Spinal cord (tissue), 10 donors: ENCODE measurements around the gene ADGRL3. TPM values are rescaled to one million over a fixed set of nuclear protein-coding genes. Genes with fewer than 3 reads are reported as not detected.

ENCODE experiments used
- DNase-seq, 6 donors: peaks; one replicate each; pipeline versions ENCODE4 v3.0.0 to v3.0.0-alpha.2; 2013 to 2015; ENCODE audit warnings: low spot score in 6 of 6, low read depth in 4 of 6
- H3K27ac ChIP-seq: one replicate; pipeline ENCODE4 v1.5.1; 2013; ENCODE audit warnings: low read depth, low read length, control low read depth
- H3K27me3 ChIP-seq: one replicate; pipeline ENCODE4 v1.6.1; 2013; ENCODE audit warnings: low read length; ENCODE audit not compliant: control insufficient read depth, insufficient read depth
- H3K36me3 ChIP-seq: one replicate; pipeline ENCODE4 v1.6.1; 2013; ENCODE audit warnings: low read length; ENCODE audit not compliant: control insufficient read depth, insufficient read depth
- H3K4me1 ChIP-seq: one replicate; pipeline ENCODE4 v1.6.1; 2013; ENCODE audit warnings: low read length; ENCODE audit not compliant: control insufficient read depth, insufficient read depth
- H3K4me3 ChIP-seq: one replicate; pipeline ENCODE4 v1.5.1; 2013; ENCODE audit warnings: low read depth, low read length, control low read depth
- H3K9me3 ChIP-seq: one replicate; pipeline ENCODE4 v1.6.1; 2013; ENCODE audit warnings: low read length; ENCODE audit not compliant: control insufficient read depth, insufficient read depth
- WGBS: methylation state at CpG from one replicate; pipeline ENCODE4 v1.1.5; 2013; ENCODE audit warnings: missing lambda C conversion rate; ENCODE audit not compliant: insufficient coverage; 5-methylcytosine and 5-hydroxymethylcytosine counted together
- long read RNA-seq, 4 donors: transcript quantifications; one replicate each; lab custom pipeline, GENCODE V29; 2026
- polyA plus RNA-seq, 2 donors: library from polyadenylated mRNA; unstranded; fragments of 120-200 nt; gene quantifications; one replicate each; pipeline ENCODE4 v1.2.1, GENCODE V29; 2013; ENCODE audit not compliant: insufficient read length in 2 of 2
- total RNA-seq, 2 donors: library from RNA; depleted of rRNA in 1 of 2; stranded (reverse); fragments of 120-200 nt in 1 of 2; fragments of >200 nt in 1 of 2; gene quantifications; one replicate each; pipeline versions ENCODE4 v1.2.3 to v1.2.4, GENCODE V29; 2013 to 2014
- donor health status: healthy.

ADGRL3 gene
- 100 to 1,000 TPM; 118 to 220 TPM for total RNA-seq
- 100 to 1,000 TPM in 1 of 2 donors, 10 to 100 TPM in 1; 76.2 to 111 TPM for polyA plus RNA-seq
- long read RNA-seq, donor 1, partial matches to known transcripts = 0 of 1 reads
- long read RNA-seq, donor 1, other reads (novel, unspliced or antisense) = 0 of 1 reads
- long read RNA-seq, donor 2, partial matches to known transcripts = 30 of 30 reads
- long read RNA-seq, donor 2, other reads (novel, unspliced or antisense) = 0 of 30 reads
- long read RNA-seq, donor 3, full-length matches to known transcripts = 1 of 1 reads
- long read RNA-seq, donor 3, partial matches to known transcripts = 0 of 1 reads
- long read RNA-seq, donor 3, other reads (novel, unspliced or antisense) = 0 of 1 reads
- long read RNA-seq, donor 4 = 0 reads

- peak; percentile 60 to 96 (median 71) for DNase-seq
- no peaks in the 10 kb centered on the region for H3K27me3 ChIP-seq
- H3K9me3 ChIP-seq = no peaks in the 10 kb centered on the region
- 0% methylated on average over 86 of the region's 92 CpGs for WGBS
- H3K36me3 ChIP-seq = no peaks in the 10 kb centered on the region
- H3K4me1 ChIP-seq = no peaks in the 10 kb centered on the region
- H3K27ac ChIP-seq = peak within 1 kb of the TSS; percentile 88
- peak within 1 kb of the TSS; percentile 85 for H3K4me3 ChIP-seq
Measured at GRCh38 chr4:61200187-61200915, at the start of gene ADGRL3. Gene ADGRL3 (plus strand): TSS chr4:61200326.

- 100% methylated on average over 1 of the region's 4 CpGs for WGBS
- Histone ChIP-seq H3K27me3 (no peaks in the 10 kb centered on the region), H3K9me3 (no peaks in the 10 kb centered on the region), H3K4me1 (no peaks in the 10 kb centered on the region), H3K36me3 (no peaks in the 10 kb centered on the region), H3K4me3 (no peak overlapping the region), H3K27ac (no peak overlapping the region)
- DNase-seq = no peak
Measured at GRCh38 chr4:61152433-61152832, 47.7 kb upstream of the ADGRL3 start.

DNA sequence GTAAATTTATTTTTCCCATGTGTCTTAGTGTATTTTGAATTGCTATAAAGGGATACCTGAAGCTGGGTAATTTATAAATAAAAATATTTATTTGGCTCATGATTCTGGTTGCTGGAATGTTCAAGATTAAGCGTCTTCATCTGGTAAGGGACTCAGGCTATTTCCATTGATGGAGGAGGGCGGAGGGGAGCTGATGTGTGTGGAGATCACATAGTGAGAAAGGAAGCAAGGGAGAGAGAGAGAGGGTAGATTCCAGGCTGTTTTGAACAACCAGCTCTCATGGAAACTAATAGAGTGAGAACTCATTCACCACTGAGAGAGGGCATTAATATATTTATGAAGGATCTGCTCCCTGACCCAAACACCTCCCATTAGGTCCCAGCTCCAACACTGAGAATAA, 39.6 kb upstream of the ADGRL3 start:
- H3K4me1 ChIP-seq = no peaks in the 10 kb centered on the region
- DNase-seq = no peak
- no peaks in the 10 kb centered on the region for H3K27me3 ChIP-seq
- H3K27ac ChIP-seq = no peak overlapping the region
- no peaks in the 10 kb centered on the region for H3K9me3 ChIP-seq
- no peak overlapping the region for H3K4me3 ChIP-seq
- H3K36me3 ChIP-seq = no peaks in the 10 kb centered on the region
- 83% methylated on average over 1 of the region's 2 CpGs for WGBS

DNA sequence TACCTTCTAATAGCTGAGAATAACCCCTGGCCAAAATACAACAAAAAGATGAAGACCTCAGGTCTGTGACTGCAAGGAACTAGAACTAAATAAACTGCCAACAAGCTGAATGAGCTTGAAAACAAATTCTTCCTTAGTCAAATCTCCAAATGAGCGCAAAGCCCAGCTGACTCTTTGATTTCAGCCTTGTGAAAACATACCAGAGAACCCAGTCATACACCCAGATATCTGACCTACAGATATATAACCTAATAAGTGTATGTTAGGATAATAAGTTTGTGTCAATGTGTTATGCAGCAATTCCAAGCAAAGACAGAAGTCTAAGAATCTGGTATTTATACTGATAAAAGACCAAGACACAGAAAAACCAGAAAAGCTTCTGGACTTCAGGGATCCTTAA, 38.0 kb upstream of the ADGRL3 start:
- WGBS = no CpG with 5 or more reads among the region's 1 CpG
- Histone ChIP-seq H3K36me3 (no peaks in the 10 kb centered on the region), H3K4me1 (no peaks in the 10 kb centered on the region), H3K4me3 (no peak overlapping the region), H3K27me3 (no peaks in the 10 kb centered on the region), H3K9me3 (no peaks in the 10 kb centered on the region), H3K27ac (no peak overlapping the region)
- DNase-seq = no peak

DNA sequence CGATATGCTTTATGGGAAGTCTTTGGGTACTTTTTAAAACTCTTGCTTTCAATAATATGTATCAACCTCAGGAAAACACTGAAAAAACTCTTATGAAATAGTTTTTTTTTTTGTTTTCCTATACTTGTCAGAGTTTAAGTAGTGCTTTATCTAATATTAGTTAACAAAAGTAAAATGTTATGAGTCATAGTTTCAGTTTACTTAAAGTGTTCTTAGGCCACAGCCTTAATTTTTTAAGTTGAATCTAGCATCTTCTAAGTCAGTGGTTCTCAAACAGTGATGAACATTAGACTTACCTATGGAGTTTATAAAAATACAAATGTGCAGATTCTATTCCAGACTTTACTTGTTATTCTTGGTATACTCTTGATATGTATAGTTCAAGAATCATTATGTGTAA, 26.3 kb upstream of the ADGRL3 start:
- no peaks in the 10 kb centered on the region for H3K4me1 ChIP-seq
- no peaks in the 10 kb centered on the region for H3K9me3 ChIP-seq
- H3K36me3 ChIP-seq = no peaks in the 10 kb centered on the region
- no CpG with 5 or more reads among the region's 1 CpG for WGBS
- no peak for DNase-seq
- no peaks in the 10 kb centered on the region for H3K27me3 ChIP-seq
- no peak overlapping the region for H3K27ac ChIP-seq
- no peak overlapping the region for H3K4me3 ChIP-seq

DNA sequence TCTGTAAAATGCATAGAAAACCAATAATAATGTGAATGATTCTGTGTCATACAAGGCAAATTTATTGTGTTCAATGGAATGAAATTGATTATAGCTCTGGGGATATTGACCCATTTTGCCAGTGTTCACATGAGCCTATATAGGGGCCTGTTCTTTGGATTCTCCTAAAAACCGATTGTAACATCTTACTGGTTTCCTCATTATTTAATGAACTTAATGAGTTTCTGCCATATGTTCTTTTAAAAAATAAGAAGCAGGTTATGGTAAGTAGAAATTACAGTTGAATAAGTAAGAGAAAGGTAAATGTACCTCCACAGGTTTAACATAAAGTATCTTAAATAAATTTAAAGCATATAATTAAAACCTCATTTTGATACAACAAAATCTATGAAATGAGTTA, 24.6 kb upstream of the ADGRL3 start:
- no CpG with 5 or more reads among the region's 1 CpG for WGBS
- Histone ChIP-seq H3K36me3 (no peaks in the 10 kb centered on the region), H3K4me3 (no peak overlapping the region), H3K27ac (no peak overlapping the region), H3K4me1 (no peaks in the 10 kb centered on the region), H3K27me3 (no peaks in the 10 kb centered on the region), H3K9me3 (no peaks in the 10 kb centered on the region)
- no peak for DNase-seq

- WGBS = 100% methylated on average over 1 of the region's 2 CpGs
- Histone ChIP-seq H3K4me3 (no peak overlapping the region), H3K27me3 (no peaks in the 10 kb centered on the region), H3K27ac (no peak overlapping the region), H3K36me3 (no peaks in the 10 kb centered on the region), H3K4me1 (no peaks in the 10 kb centered on the region), H3K9me3 (no peaks in the 10 kb centered on the region)
- no peak for DNase-seq
Measured at GRCh38 chr4:61177367-61177766, 22.8 kb upstream of the ADGRL3 start.

DNA sequence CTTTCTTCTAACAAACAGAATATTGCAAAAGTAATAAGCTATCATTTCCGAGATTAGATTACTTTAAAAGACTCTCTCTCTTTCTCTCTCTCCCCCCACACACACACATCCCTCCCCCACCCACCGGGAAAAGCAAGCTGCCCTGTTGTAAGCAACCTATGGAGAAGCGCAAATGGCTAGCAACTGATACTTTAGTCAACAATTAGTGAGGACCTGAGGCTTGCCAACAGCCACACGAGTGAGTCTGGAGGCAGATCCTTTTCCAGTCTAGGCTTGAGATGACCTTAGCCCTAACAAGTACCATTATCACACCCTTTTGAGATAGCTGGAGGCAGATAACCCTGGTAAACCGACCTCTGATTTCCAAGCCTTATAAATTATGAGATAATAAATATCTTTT, 19.7 kb upstream of the ADGRL3 start:
- no peak overlapping the region for H3K27ac ChIP-seq
- peaks cover 5% of the 10 kb centered on the region for H3K9me3 ChIP-seq
- H3K36me3 ChIP-seq = no peaks in the 10 kb centered on the region
- H3K27me3 ChIP-seq = no peaks in the 10 kb centered on the region
- DNase-seq = no peak
- no peak overlapping the region for H3K4me3 ChIP-seq
- H3K4me1 ChIP-seq = no peaks in the 10 kb centered on the region
- 62% methylated on average over 3 of the region's 5 CpGs for WGBS

GRCh38 chr4:61182915-61183314, 17.2 kb upstream of the ADGRL3 start:
- Histone ChIP-seq H3K9me3 (peaks cover 8% of the 10 kb centered on the region), H3K4me1 (no peaks in the 10 kb centered on the region), H3K4me3 (no peak overlapping the region), H3K36me3 (no peaks in the 10 kb centered on the region), H3K27me3 (no peaks in the 10 kb centered on the region), H3K27ac (no peak overlapping the region)
- DNase-seq = no peak
- 100% methylated on average over 1 of the region's 1 CpG for WGBS

GRCh38 chr4:61185288-61185687, 14.8 kb upstream of the ADGRL3 start:
- H3K4me1 ChIP-seq = no peaks in the 10 kb centered on the region
- H3K4me3 ChIP-seq = no peak overlapping the region
- H3K27me3 ChIP-seq = no peaks in the 10 kb centered on the region
- peaks cover 8% of the 10 kb centered on the region for H3K9me3 ChIP-seq
- DNase-seq = no peak
- H3K27ac ChIP-seq = no peak overlapping the region
- no peaks in the 10 kb centered on the region for H3K36me3 ChIP-seq
